ENCODE measurements around the gene MYO7A. TPM values are rescaled to one million over a fixed set of nuclear protein-coding genes. Genes with fewer than 3 reads are reported as not detected.

The MYO7A gene
- total RNA-seq, 1 donor from 2014 or later = 0.97 TPM

- DNase-seq (ENCODE audit: low spot score) = no peak
- Mint-ChIP-seq H3K27me3 (ENCODE audit: insufficient read depth, low read depth) (no peaks in the 10 kb centered on the region), H3K4me1 (peaks cover 3% of the 10 kb centered on the region), H3K27ac (no peak overlapping the region), H3K9me3 (no peaks in the 10 kb centered on the region), H3K4me3 (no peak overlapping the region), H3K36me3 (no peaks in the 10 kb centered on the region)
- Histone ChIP-seq H3K79me2 (ENCODE audit: low read depth) (no peaks in the 10 kb centered on the region), H2AFZ (replicated peaks) (no peak overlapping the region), H4K20me1 (ENCODE audit: low read depth) (no peaks in the 10 kb centered on the region), H3K4me3 (no peak overlapping the region), H3F3A (ENCODE audit: low read depth) (no peaks in the 10 kb centered on the region), H3K9ac (no peak overlapping the region), H3K27ac (no peak overlapping the region), H3K36me3 (no peaks in the 10 kb centered on the region), H3K4me1 (no peaks in the 10 kb centered on the region), H3K9me3 (ENCODE audit: low read depth) (no peaks in the 10 kb centered on the region), H3K4me2 (no peak overlapping the region), H3K27me3 (no peaks in the 10 kb centered on the region)
- no peak for TF ChIP-seq EZH2 (IDR thresholded peaks at IDR 0.05)
- no peak for TF ChIP-seq CTCF (IDR thresholded peaks at IDR 0.05)
- no peak for TF ChIP-seq EZH2phosphoT487 (IDR thresholded peaks at IDR 0.05)
Observed at GRCh38 chr11:77190331-77191075, 62.5 kb downstream of the MYO7A start.

- Histone ChIP-seq H3K9me3 (ENCODE audit: low read depth) (no peaks in the 10 kb centered on the region), H3K27ac (no peak overlapping the region), H3K79me2 (ENCODE audit: low read depth) (no peaks in the 10 kb centered on the region), H3K4me2 (peak overlapping the region; percentile 58), H4K20me1 (ENCODE audit: low read depth) (no peaks in the 10 kb centered on the region), H3K4me1 (no peaks in the 10 kb centered on the region), H3F3A (ENCODE audit: low read depth) (no peaks in the 10 kb centered on the region), H3K27me3 (no peaks in the 10 kb centered on the region), H3K36me3 (no peaks in the 10 kb centered on the region), H3K4me3 (peak overlapping the region; percentile 25), H2AFZ (replicated peaks) (peak overlapping the region; percentile 97), H3K9ac (no peak overlapping the region)
- peaks cover 5% of the 10 kb centered on the region for H3K4me1 Mint-ChIP-seq
- H3K9me3 Mint-ChIP-seq = no peaks in the 10 kb centered on the region
- no peak overlapping the region for H3K27ac Mint-ChIP-seq
- H3K27me3 Mint-ChIP-seq (ENCODE audit: insufficient read depth, low read depth) = no peaks in the 10 kb centered on the region
- no peaks in the 10 kb centered on the region for H3K36me3 Mint-ChIP-seq
- H3K4me3 Mint-ChIP-seq = no peak overlapping the region
- TF ChIP-seq CTCF (IDR thresholded peaks at IDR 0.05) = no peak
- TF ChIP-seq EZH2phosphoT487 (IDR thresholded peaks at IDR 0.05) = no peak
- no peak for TF ChIP-seq EZH2 (IDR thresholded peaks at IDR 0.05)
- DNase-seq (ENCODE audit: low spot score) = no peak
Observed at GRCh38 chr11:77191429-77191822, 63.4 kb downstream of the MYO7A start.

DNA sequence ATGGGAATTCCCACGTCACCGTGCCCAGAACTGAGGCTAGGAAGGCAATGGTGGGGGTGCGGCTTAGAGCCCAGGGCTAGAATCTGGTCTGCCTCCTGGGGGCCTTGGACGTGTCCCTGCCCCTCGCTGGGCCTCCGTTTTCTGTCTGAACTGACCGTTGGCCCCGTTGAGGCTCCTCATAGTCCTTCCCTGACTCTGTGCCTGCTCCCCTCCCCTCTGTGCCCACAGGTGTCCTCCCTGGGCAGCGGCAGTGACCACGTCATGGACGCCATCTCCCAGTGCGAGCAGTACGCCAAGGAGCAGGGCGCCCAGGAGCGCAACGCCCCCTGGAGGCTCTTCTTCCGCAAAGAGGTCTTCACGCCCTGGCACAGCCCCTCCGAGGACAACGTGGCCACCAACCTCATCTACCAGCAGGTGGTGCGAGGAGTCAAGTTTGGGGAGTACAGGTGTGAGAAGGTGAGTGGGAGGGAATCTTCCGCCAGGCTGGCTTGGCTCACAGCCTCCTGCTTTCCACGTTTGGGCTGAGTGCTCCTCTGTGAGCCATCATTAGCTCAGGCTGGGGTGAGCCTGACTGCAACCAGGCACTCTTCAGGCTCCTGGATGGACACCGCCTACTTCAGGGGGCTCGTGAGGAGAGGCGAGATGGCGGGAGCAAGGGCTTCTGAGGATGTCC, 63.9 kb downstream of the MYO7A start:
- peak; percentile 89 for DNase-seq (ENCODE audit: low spot score)
- Histone ChIP-seq H3K36me3 (no peaks in the 10 kb centered on the region), H4K20me1 (ENCODE audit: low read depth) (no peaks in the 10 kb centered on the region), H3K4me1 (no peaks in the 10 kb centered on the region), H3F3A (ENCODE audit: low read depth) (no peaks in the 10 kb centered on the region), H3K4me3 (peak overlapping the region; percentile 25), H3K4me2 (peak overlapping the region; percentile 58), H3K79me2 (ENCODE audit: low read depth) (no peaks in the 10 kb centered on the region), H3K27me3 (no peaks in the 10 kb centered on the region), H3K9ac (no peak overlapping the region), H3K27ac (no peak overlapping the region), H2AFZ (replicated peaks) (peak overlapping the region; percentile 97), H3K9me3 (ENCODE audit: low read depth) (no peaks in the 10 kb centered on the region)
- Mint-ChIP-seq H3K27ac (no peak overlapping the region), H3K9me3 (no peaks in the 10 kb centered on the region), H3K4me3 (no peak overlapping the region), H3K4me1 (peaks cover 5% of the 10 kb centered on the region), H3K36me3 (no peaks in the 10 kb centered on the region), H3K27me3 (ENCODE audit: insufficient read depth, low read depth) (no peaks in the 10 kb centered on the region)
- TF ChIP-seq EZH2phosphoT487 (IDR thresholded peaks at IDR 0.05) (no peak), EZH2 (IDR thresholded peaks at IDR 0.05) (no peak), CTCF (IDR thresholded peaks at IDR 0.05) (peak; percentile 86)
